Testis (tissue), 2 donors: Measurements from ENCODE around the gene UPF3A.

Experiments used
- CTCF ChIP-seq, 3 experiments: fragments of 450-650 bp in 2 of 3; fragments of 200-600 bp in 1 of 3; sonication (generic) in 1 of 3; IDR thresholded peaks; one replicate each; pipeline ENCODE4 v1.5.1; 2016 to 2019; ENCODE audit warnings: antibody characterized with exemption in 3 of 3, mild to moderate bottlenecking in 2 of 3, moderate library complexity in 1 of 3
- POLR2A ChIP-seq: fragments of 450-650 bp; IDR thresholded peaks from one replicate; pipeline ENCODE4 v1.6.1; 2017; ENCODE audit warnings: antibody characterized with exemption, mild to moderate bottlenecking, moderate library complexity

DNA sequence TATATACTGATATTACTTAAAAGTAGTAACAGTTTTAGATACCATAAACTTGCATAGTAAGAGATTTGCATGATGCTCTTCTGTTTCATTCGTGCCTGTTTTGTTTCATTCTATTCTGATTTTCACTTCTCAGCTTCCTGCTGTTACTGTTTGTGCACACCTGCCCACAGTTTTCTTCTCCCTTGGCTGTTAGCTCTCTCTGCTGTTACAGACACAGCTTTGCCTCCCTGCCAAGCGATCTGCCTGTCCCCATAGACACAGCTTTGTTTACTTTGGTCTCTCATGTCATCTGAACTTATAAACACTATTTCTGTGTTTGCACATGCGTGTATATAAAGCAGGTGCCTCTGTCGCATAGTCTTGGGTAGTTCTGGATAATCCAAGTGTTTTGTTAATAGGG is 21.4 kb upstream of the UPF3A start:
- TF ChIP-seq CTCF (IDR thresholded peaks at IDR 0.05) (no peak), POLR2A (no peak)
